ENCODE measurements around the gene EMC7. TPM values are rescaled to one million over a fixed set of nuclear protein-coding genes. Genes with fewer than 3 reads are reported as not detected.

Gene EMC7
- polyA plus RNA-seq, 1 donor (not counting 4 experiments of a cell fraction or from before 2014, with no cell fraction given), result 101 TPM

DNA sequence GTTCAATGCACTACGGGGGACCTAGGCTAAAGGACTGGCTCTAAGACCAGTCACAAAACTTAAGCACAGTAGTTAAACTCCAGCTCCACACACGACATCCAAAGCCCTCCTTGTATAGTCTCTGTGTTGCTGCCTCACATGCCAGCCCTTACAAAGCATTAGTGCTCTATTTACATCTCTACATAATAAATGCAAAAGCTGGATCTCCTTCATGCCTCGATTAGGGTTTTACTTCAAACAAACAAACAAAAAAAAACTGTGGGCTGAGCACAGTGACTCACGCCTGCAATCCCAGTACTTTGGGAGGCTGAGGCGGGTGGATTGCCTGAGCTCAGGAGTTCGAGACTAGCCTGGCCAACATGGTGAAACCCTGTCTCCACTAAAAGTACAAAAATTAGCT lies 9.8 kb upstream of the EMC7 start:
- no peaks in the 10 kb centered on the region for H3K27me3 ChIP-seq (ENCODE audit: control insufficient read depth, extremely low read depth, insufficient read depth, low read length)
- dilution Hi-C loops (cut with MboI; ENCODE audit: extremely low pct_ligation_motif_present, low sequenced_read_pairs), result no loop called here
- no peaks in the 10 kb centered on the region for H4K20me1 ChIP-seq (ENCODE audit: control insufficient read depth, extremely low read depth, insufficient read depth, low read length)
- no peak overlapping the region for H3K9ac ChIP-seq (ENCODE audit: control insufficient read depth, extremely low read depth, insufficient read depth, low read length)
- H3K4me1 ChIP-seq (ENCODE audit: control insufficient read depth, extremely low read depth, insufficient read depth, low read length), result no peaks in the 10 kb centered on the region
- FAIRE-seq (no peak), DNase-seq (ENCODE audit: low read depth, low spot score) (no peak)
- H3K36me3 ChIP-seq (ENCODE audit: control insufficient read depth in 2 of 2, extremely low read depth in 1 of 2, insufficient read depth in 2 of 2, low read length in 2 of 2), result no peaks in the 10 kb centered on the region
- no peak overlapping the region for H3K4me3 ChIP-seq (ENCODE audit: control insufficient read depth in 2 of 3, extremely low read depth in 1 of 3, insufficient read depth in 2 of 3, low read depth in 1 of 3, low read length in 3 of 3)
- no peaks in the 10 kb centered on the region for H3K9me1 ChIP-seq (ENCODE audit: control insufficient read depth, extremely low read depth, insufficient read depth, low read length)
- TF ChIP-seq, protein P1, sequence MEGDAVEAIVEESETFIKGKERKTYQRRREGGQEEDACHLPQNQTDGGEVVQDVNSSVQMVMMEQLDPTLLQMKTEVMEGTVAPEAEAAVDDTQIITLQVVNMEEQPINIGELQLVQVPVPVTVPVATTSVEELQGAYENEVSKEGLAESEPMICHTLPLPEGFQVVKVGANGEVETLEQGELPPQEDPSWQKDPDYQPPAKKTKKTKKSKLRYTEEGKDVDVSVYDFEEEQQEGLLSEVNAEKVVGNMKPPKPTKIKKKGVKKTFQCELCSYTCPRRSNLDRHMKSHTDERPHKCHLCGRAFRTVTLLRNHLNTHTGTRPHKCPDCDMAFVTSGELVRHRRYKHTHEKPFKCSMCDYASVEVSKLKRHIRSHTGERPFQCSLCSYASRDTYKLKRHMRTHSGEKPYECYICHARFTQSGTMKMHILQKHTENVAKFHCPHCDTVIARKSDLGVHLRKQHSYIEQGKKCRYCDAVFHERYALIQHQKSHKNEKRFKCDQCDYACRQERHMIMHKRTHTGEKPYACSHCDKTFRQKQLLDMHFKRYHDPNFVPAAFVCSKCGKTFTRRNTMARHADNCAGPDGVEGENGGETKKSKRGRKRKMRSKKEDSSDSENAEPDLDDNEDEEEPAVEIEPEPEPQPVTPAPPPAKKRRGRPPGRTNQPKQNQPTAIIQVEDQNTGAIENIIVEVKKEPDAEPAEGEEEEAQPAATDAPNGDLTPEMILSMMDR (optimal IDR thresholded peaks at IDR 0.05 in 1 of 3, IDR thresholded peaks at IDR 0.05 in 1 of 3, conservative IDR thresholded peaks at IDR 0.05 in 1 of 3; ENCODE audit: extremely low read depth in 1 of 3, insufficient read depth in 2 of 3, low read length in 3 of 3), result no peak
- TF ChIP-seq EZH2 (IDR thresholded peaks at IDR 0.05; ENCODE audit: low read length), result no peak
- H3K4me2 ChIP-seq (ENCODE audit: control insufficient read depth, extremely low read depth, insufficient read depth, low read depth, low read length), result no peak overlapping the region
- H3K27ac ChIP-seq (ENCODE audit: control insufficient read depth, insufficient read depth, low read length), result no peak overlapping the region
- H3K9me3 ChIP-seq (ENCODE audit: control insufficient read depth, low read depth, low read length), result no peaks in the 10 kb centered on the region
- no peaks in the 10 kb centered on the region for H3K79me2 ChIP-seq (ENCODE audit: control insufficient read depth, insufficient read depth, low read length)
- H2AFZ ChIP-seq (ENCODE audit: control insufficient read depth, low read length), result no peak overlapping the region

- H3K79me2 ChIP-seq (ENCODE audit: control insufficient read depth, insufficient read depth, low read length), result no peaks in the 10 kb centered on the region
- no peak overlapping the region for H2AFZ ChIP-seq (ENCODE audit: control insufficient read depth, low read length)
- dilution Hi-C loops (cut with MboI; ENCODE audit: extremely low pct_ligation_motif_present, low sequenced_read_pairs), result no loop called here
- FAIRE-seq (no peak), DNase-seq (ENCODE audit: low read depth, low spot score) (no peak)
- no peak overlapping the region for H3K4me3 ChIP-seq (ENCODE audit: control insufficient read depth in 2 of 3, extremely low read depth in 1 of 3, insufficient read depth in 2 of 3, low read depth in 1 of 3, low read length in 3 of 3)
- no peaks in the 10 kb centered on the region for H4K20me1 ChIP-seq (ENCODE audit: control insufficient read depth, extremely low read depth, insufficient read depth, low read length)
- no peak overlapping the region for H3K27ac ChIP-seq (ENCODE audit: control insufficient read depth, insufficient read depth, low read length)
- H3K9me1 ChIP-seq (ENCODE audit: control insufficient read depth, extremely low read depth, insufficient read depth, low read length), result no peaks in the 10 kb centered on the region
- no peaks in the 10 kb centered on the region for H3K36me3 ChIP-seq (ENCODE audit: control insufficient read depth in 2 of 2, extremely low read depth in 1 of 2, insufficient read depth in 2 of 2, low read length in 2 of 2)
- no peaks in the 10 kb centered on the region for H3K9me3 ChIP-seq (ENCODE audit: control insufficient read depth, low read depth, low read length)
- no peak overlapping the region for H3K9ac ChIP-seq (ENCODE audit: control insufficient read depth, extremely low read depth, insufficient read depth, low read length)
- no peaks in the 10 kb centered on the region for H3K4me1 ChIP-seq (ENCODE audit: control insufficient read depth, extremely low read depth, insufficient read depth, low read length)
- TF ChIP-seq, protein P1 (optimal IDR thresholded peaks at IDR 0.05 in 1 of 3, IDR thresholded peaks at IDR 0.05 in 1 of 3, conservative IDR thresholded peaks at IDR 0.05 in 1 of 3; ENCODE audit: extremely low read depth in 1 of 3, insufficient read depth in 2 of 3, low read length in 3 of 3), result peak in 2 of 3 experiments; percentile 53 to 54
- no peak for TF ChIP-seq EZH2 (IDR thresholded peaks at IDR 0.05; ENCODE audit: low read length)
- no peak overlapping the region for H3K4me2 ChIP-seq (ENCODE audit: control insufficient read depth, extremely low read depth, insufficient read depth, low read depth, low read length)
- H3K27me3 ChIP-seq (ENCODE audit: control insufficient read depth, extremely low read depth, insufficient read depth, low read length), result no peaks in the 10 kb centered on the region
Measured at GRCh38 chr15:34109797-34110663, 8.4 kb upstream of the EMC7 start.
